Neural crest cell (in vitro differentiated cells): ENCODE results near the gene CDKN2D. TPM values are rescaled to one million over a fixed set of nuclear protein-coding genes. Genes with fewer than 3 reads are reported as not detected.

ENCODE experiments used
- DNase-seq: peaks from one replicate; pipeline ENCODE4 v3.0.0; 2021; ENCODE audit warnings: low read depth, mixed read lengths, low spot score
- H3K27ac Mint-ChIP-seq: one replicate; pipeline ENCODE4 v1.8.0; 2021; ENCODE audit warnings: mild to moderate bottlenecking, mixed read lengths; ENCODE audit not compliant: unreplicated experiment
- H3K27me3 Mint-ChIP-seq: 2 replicates; pipeline ENCODE4 v1.8.0; 2021; ENCODE audit warnings: low read depth, mild to moderate bottlenecking, mixed read lengths
- H3K36me3 Mint-ChIP-seq: 2 replicates; pipeline ENCODE4 v1.8.0; 2021; ENCODE audit warnings: low read depth, mild to moderate bottlenecking, mixed read lengths
- H3K4me1 Mint-ChIP-seq: 2 replicates; pipeline ENCODE4 v1.8.0; 2021; ENCODE audit warnings: mixed read lengths
- H3K4me3 Mint-ChIP-seq: one replicate; pipeline ENCODE4 v1.8.0; 2021; ENCODE audit warnings: mild to moderate bottlenecking, mixed read lengths
- H3K9me3 Mint-ChIP-seq: 2 replicates; pipeline ENCODE4 v1.8.0; 2021; ENCODE audit warnings: mixed read lengths
- total RNA-seq: library from RNA; stranded (reverse); gene quantifications from 2 replicates; pipeline ENCODE4 v1.2.1, GENCODE V29; 2021
- TF ChIP-seq, protein P1 (sequence below): fragments of 200-600 bp; sonication (generic); conservative IDR thresholded peaks from 2 replicates; pipeline ENCODE4 v1.5.0; 2021; ENCODE audit warnings: antibody characterized with exemption, mild to moderate bottlenecking

CDKN2D gene
- total RNA-seq, 1 donor from 2014 or later = 8.7 TPM

DNA sequence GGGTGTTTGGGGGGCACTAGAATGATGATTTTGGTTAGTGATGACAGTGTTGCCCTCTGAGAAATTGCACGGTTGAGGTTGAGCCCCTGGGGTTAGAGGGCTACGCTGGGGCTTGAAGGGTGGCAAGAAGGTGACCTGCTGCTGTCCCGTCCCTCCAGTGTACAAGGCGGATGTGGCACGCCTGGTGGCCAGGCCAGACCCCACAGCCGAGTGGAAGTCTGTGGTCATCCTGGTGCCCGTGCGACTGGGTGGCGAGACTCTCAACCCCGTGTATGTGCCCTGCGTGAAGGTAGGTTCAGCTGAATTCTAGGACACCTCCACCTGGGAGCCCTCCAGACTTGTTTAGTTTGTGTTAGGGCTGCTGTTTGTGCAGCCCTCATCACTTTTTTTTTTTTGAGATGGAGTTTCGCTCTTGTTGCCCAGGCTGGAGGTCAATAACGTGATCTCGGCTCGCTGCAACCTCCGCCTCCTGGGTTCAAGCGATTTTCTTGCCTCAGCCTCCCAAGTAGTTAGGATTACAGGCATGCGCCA, 20.0 kb downstream of the CDKN2D start:
- no peak overlapping the region for H3K27ac Mint-ChIP-seq
- H3K4me3 Mint-ChIP-seq = peak overlapping the region; percentile 41
- no peak for DNase-seq
- no peaks in the 10 kb centered on the region for H3K9me3 Mint-ChIP-seq
- H3K4me1 Mint-ChIP-seq = peaks cover 10% of the 10 kb centered on the region
- no peaks in the 10 kb centered on the region for H3K27me3 Mint-ChIP-seq
- H3K36me3 Mint-ChIP-seq = peaks cover 3% of the 10 kb centered on the region
- TF ChIP-seq, protein P1, sequence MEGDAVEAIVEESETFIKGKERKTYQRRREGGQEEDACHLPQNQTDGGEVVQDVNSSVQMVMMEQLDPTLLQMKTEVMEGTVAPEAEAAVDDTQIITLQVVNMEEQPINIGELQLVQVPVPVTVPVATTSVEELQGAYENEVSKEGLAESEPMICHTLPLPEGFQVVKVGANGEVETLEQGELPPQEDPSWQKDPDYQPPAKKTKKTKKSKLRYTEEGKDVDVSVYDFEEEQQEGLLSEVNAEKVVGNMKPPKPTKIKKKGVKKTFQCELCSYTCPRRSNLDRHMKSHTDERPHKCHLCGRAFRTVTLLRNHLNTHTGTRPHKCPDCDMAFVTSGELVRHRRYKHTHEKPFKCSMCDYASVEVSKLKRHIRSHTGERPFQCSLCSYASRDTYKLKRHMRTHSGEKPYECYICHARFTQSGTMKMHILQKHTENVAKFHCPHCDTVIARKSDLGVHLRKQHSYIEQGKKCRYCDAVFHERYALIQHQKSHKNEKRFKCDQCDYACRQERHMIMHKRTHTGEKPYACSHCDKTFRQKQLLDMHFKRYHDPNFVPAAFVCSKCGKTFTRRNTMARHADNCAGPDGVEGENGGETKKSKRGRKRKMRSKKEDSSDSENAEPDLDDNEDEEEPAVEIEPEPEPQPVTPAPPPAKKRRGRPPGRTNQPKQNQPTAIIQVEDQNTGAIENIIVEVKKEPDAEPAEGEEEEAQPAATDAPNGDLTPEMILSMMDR = no peak

DNA sequence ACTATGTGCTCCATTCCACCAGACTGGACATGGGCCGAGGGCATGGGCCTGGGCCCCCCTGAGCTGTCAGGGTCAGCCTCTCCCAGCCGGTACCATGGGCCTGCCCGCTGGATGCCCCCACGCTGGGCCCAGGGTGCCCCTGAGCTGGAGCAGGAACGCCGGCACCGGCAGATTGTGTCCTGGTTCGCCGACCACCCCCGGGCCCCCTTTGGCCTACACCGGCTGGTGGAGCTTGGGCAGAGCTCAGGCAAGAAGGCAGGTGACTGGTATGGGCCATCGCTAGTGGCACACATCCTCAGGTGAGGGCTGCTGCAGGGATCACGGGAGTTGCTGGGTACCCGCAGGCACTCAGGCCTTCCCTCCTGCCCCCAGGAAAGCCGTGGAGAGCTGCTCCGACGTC, 22.0 kb downstream of the CDKN2D start:
- TF ChIP-seq, protein P1 = no peak
- DNase-seq = no peak
- Mint-ChIP-seq H3K9me3 (no peaks in the 10 kb centered on the region), H3K4me1 (peaks cover 10% of the 10 kb centered on the region), H3K27ac (no peak overlapping the region), H3K27me3 (no peaks in the 10 kb centered on the region), H3K4me3 (no peak overlapping the region), H3K36me3 (no peaks in the 10 kb centered on the region)

DNA sequence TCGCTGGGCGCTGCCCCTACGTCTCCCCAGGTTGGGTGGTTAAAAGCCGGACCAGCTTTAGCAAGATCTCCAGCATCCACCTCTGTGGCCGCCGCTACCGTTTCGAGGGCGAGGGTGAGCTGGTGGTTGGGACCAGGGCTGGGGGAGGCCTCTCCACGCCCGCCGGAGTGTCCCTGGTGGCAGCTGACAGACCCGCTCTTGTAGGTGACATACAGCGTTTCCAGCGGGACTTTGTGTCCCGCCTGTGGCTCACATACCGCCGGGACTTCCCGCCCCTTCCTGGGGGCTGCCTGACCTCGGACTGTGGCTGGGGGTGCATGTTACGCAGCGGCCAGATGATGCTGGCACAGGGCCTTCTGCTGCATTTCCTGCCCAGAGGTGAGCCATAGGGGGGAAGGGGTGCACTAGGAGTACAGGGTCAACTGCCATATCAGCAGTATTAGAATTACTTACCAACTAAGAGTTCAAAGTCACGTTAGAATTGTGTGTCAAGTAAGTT, 24.0 kb downstream of the CDKN2D start:
- no peak overlapping the region for H3K27ac Mint-ChIP-seq
- TF ChIP-seq, protein P1 = no peak
- peak overlapping the region; percentile 91 for H3K4me3 Mint-ChIP-seq
- H3K9me3 Mint-ChIP-seq = no peaks in the 10 kb centered on the region
- H3K36me3 Mint-ChIP-seq = no peaks in the 10 kb centered on the region
- no peak for DNase-seq
- peaks cover 10% of the 10 kb centered on the region for H3K4me1 Mint-ChIP-seq
- peaks cover 3% of the 10 kb centered on the region for H3K27me3 Mint-ChIP-seq

DNA sequence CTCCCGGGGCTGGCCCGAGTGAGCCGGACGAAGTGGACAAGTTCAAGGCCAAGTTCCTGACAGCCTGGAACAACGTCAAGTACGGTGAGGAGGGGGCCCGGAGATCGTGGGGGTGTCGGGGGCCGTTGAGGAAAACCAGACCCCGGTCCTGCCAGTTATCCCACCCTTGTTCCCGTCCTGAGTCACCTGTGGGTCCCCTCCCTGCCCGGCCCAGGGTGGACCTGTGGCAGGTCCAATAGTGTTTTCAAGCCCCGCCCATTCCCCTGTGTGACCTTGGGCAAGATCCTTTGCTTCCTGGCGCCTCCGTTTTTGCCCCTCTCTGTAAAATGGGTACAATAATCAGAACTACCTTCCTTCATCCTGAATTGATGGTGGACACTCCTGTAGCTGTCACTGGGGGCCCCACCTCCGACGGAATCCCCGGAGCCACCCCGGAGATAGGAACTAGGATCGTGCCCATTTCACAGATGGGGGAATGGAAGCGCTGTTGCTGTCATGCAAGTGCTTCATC, 24.5 kb downstream of the CDKN2D start:
- peak overlapping the region; percentile 91 for H3K4me3 Mint-ChIP-seq
- H3K4me1 Mint-ChIP-seq = peaks cover 10% of the 10 kb centered on the region
- peaks cover 3% of the 10 kb centered on the region for H3K27me3 Mint-ChIP-seq
- peak overlapping the region; percentile 72 for H3K27ac Mint-ChIP-seq
- H3K9me3 Mint-ChIP-seq = no peaks in the 10 kb centered on the region
- H3K36me3 Mint-ChIP-seq = no peaks in the 10 kb centered on the region
- DNase-seq = no peak
- TF ChIP-seq, protein P1 = no peak

DNA sequence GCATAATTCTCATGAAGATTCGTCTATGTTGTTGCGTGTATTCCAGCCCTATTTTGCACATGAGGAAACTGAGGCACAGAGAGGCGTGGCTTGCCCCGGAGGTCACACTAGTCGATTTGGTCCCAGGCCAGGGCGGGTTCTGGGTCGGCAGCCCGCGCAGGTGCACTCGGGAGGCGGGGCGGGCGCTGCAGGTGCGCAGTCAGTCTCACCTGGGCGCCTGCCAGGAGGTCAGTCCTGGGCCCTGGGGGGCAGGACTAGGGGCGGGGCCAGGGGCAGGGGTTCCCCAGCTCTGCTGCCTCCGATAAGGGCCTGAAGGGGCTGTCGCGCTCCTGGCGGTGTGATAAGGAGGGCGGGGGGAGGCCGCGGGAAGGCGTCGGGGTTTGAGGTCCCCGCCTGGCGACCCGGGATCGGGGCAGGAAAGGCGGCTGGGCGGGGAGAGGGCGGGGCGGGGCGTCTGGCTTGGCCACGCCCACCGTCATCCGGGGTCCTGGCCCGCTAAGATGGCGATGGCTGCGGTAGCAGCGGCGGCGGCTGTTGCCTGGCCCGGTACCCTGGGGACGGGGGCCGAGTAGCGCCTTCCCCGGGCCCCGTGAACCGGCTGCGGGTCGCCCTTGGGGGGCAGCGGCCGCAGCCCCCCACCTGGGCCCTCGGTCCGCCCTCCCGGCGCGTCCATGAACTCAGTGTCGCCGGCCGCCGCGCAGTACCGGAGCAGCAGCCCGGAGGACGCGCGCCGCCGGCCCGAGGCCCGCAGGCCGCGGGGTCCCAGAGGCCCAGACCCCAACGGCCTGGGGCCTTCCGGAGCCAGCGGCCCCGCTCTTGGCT, 25.1 kb downstream of the CDKN2D start, which contains the start of gene ATG4D:
Gene ATG4D (plus strand): TSS at position 485 of the 822 bp plus-strand sequence. CDS start 187 bp downstream, at position 672.
- Mint-ChIP-seq H3K4me1 (peaks cover 10% of the 10 kb centered on the region), H3K36me3 (no peaks in the 10 kb centered on the region), H3K9me3 (no peaks in the 10 kb centered on the region), H3K4me3 (peak within 1 kb of the TSS; percentile 91), H3K27me3 (peaks cover 7% of the 10 kb centered on the region), H3K27ac (peak within 1 kb of the TSS; percentile 72)
- TF ChIP-seq, protein P1 = no peak
- DNase-seq = peak; percentile 75
